SK-N-SH (cell line): ENCODE measurements around the gene MEA1.

Experiments
- CTCF ChIP-seq: fragments of 200-600 bp; sonication (generic); IDR thresholded peaks from 2 replicates; pipeline ENCODE4 v1.6.1; 2017; ENCODE audit warnings: antibody characterized with exemption, mild to moderate bottlenecking, moderate library complexity
- EZH2phosphoT487 ChIP-seq: fragments of 200-600 bp; sonication (generic); IDR thresholded peaks from 2 replicates; pipeline ENCODE4 v1.6.1; 2017; ENCODE audit warnings: low read depth, mixed run types, mild to moderate bottlenecking, antibody characterized with exemption, moderate library complexity, borderline replicate concordance
- FOXM1 ChIP-seq: IDR thresholded peaks from 2 replicates; pipeline ENCODE4 v1.4.0; 2012; ENCODE audit warnings: low read depth, mild to moderate bottlenecking
- GABPA ChIP-seq: IDR thresholded peaks from 2 replicates; pipeline ENCODE4 v1.4.0; 2012; ENCODE audit warnings: low read depth, mild to moderate bottlenecking
- IRF3 ChIP-seq: fragments of 150-350 bp; IDR thresholded peaks from 2 replicates; pipeline ENCODE4 v1.6.1; 2016; ENCODE audit warnings: mild to moderate bottlenecking, low read depth, low read length
- MAX ChIP-seq: IDR thresholded peaks from 2 replicates; pipeline ENCODE4 v1.4.0; 2012; ENCODE audit warnings: low read depth
- MXI1 ChIP-seq: IDR thresholded peaks from 2 replicates; pipeline ENCODE4 v1.6.1; 2012; ENCODE audit warnings: mild to moderate bottlenecking, low read depth, low read length, improper control_type of control experiment
- NFIC ChIP-seq: IDR thresholded peaks from 2 replicates; pipeline ENCODE4 v1.4.0; 2012; ENCODE audit warnings: borderline replicate concordance
- POLR2AphosphoS5 ChIP-seq: IDR thresholded peaks from 2 replicates; pipeline ENCODE4 v1.6.1; 2012; ENCODE audit warnings: low read depth, low read length
- RAD21 ChIP-seq: IDR thresholded peaks from 2 replicates; pipeline ENCODE4 v1.6.1; 2012; ENCODE audit warnings: mild to moderate bottlenecking, low read length
- REST ChIP-seq: IDR thresholded peaks from 2 replicates; pipeline ENCODE4 v1.6.1; 2012; ENCODE audit warnings: mild to moderate bottlenecking, low read depth, low read length, moderate library complexity
- SMC3 ChIP-seq: IDR thresholded peaks from 2 replicates; pipeline ENCODE4 v1.6.1; 2012; ENCODE audit warnings: low read depth, low read length, improper control_type of control experiment
- USF1 ChIP-seq: IDR thresholded peaks from 2 replicates; pipeline ENCODE4 v1.4.0; 2012; ENCODE audit warnings: low read depth, borderline replicate concordance
- ZBTB33 ChIP-seq: IDR thresholded peaks from 2 replicates; pipeline ENCODE4 v1.4.0; 2012; ENCODE audit warnings: low read depth, borderline replicate concordance

GRCh38 chr6:42971746-42972327 is 41.9 kb downstream of the MEA1 start:
- TF ChIP-seq EZH2phosphoT487 (no peak), IRF3 (no peak), CTCF (no peak), FOXM1 (no peak), ZBTB33 (no peak), MXI1 (no peak), RAD21 (no peak), POLR2AphosphoS5 (no peak), MAX (no peak), USF1 (no peak), REST (no peak), NFIC (no peak), SMC3 (no peak), GABPA (no peak)
